ENCODE measurements around the gene ATG13. TPM values are rescaled to one million over a fixed set of nuclear protein-coding genes. Genes with fewer than 3 reads are reported as not detected.
A peak's percentile ranks its signal among the peaks of the same experiment; 100 is the strongest.

ATG13 gene
- total RNA-seq, 4 donors from 2014 or later: 33.4 to 76.0 (median 67.0) TPM

GRCh38 chr11:46597609-46598219 lies 19.6 kb upstream of the ATG13 start:
- H3K4me1 ChIP-seq: peaks cover 8 to 21% of the 10 kb centered on the region in 2 donors
- H3K27me3 ChIP-seq: no peaks in the 10 kb centered on the region
- no peak for ATAC-seq
- in situ Hi-C loops (cut with MboI; ENCODE audit: low sequenced_read_pairs in 4 of 4) (no loop called here), intact Hi-C loops (cut with DNase I; ENCODE audit: low total_unique reads) (no loop called here)
- no peak for DNase-seq
- H3K4me3 ChIP-seq: no peak overlapping the region
- H3K9me3 ChIP-seq: no peaks in the 10 kb centered on the region
- H3K36me3 ChIP-seq: no peaks in the 10 kb centered on the region
- H3K27ac ChIP-seq: no peak overlapping the region
- no peak for TF ChIP-seq CTCF (IDR thresholded peaks at IDR 0.05 in 4 of 5, conservative IDR thresholded peaks at IDR 0.05 in 1 of 5)
- no peak for TF ChIP-seq POLR2A (IDR thresholded peaks at IDR 0.05)

DNA sequence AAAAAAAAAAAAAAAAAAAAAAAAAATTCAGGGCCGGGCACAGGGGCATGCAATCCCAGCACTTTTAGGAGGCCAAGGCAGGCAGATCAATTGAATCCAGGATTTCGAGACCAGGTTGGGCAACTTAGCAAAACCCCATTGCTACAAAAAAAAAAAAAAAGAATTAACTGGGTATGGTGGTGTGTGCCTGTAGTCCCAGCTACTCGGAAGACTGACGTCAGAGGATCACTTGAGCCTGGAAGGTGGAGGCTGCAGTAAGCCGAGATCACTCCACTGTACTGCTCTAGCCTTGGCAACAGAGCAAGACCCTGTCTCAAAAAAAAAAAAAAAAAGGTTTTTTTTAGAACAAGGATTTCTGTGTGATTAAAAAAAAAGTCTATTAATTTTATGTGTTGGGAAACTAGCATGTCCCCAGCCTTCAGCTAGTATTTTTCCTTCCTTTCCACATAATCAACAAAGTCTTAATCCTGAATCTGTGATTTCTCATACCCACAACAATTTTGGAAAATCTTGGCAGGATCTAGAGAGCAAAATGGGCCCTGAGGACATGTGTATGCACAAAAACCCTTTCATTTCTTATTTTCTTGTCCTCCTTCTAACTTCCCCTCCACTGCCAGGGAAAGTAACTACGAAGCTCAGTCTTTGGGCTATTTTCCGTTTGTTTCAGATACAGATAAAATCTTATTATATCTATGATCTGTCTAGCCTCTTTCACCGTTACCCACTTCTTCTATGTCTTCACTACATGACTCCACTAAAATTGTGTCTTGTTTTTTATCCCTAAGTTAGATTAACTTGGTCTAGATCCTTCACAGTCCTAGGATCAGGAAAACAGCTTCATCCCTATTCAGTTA lies 17.8 kb upstream of the ATG13 start:
- H3K4me3 ChIP-seq: no peak overlapping the region
- H3K27ac ChIP-seq: peak overlapping the region; percentile 31 to 51 (median 40)
- DNase-seq (no peak), ATAC-seq (no peak)
- peaks cover under 1 to 16% of the 10 kb centered on the region in 2 donors for H3K4me1 ChIP-seq
- no peak for TF ChIP-seq POLR2A (IDR thresholded peaks at IDR 0.05)
- TF ChIP-seq CTCF (IDR thresholded peaks at IDR 0.05 in 4 of 5, conservative IDR thresholded peaks at IDR 0.05 in 1 of 5): no peak
- H3K36me3 ChIP-seq: peaks cover 0 to 7% of the 10 kb centered on the region in 2 donors
- H3K27me3 ChIP-seq: no peaks in the 10 kb centered on the region
- intact Hi-C loops (cut with DNase I; ENCODE audit: low total_unique reads): no loop called here
- H3K9me3 ChIP-seq: no peaks in the 10 kb centered on the region
- in situ Hi-C loops (cut with MboI; ENCODE audit: low sequenced_read_pairs in 4 of 4): loop anchor here in 1 of 4 donors (5.0 kb wide), 1 partner anchor 52 kb away; no protein-coding TSS in a partner anchor

GRCh38 chr11:46600194-46600960 lies 17.0 kb upstream of the ATG13 start:
- H3K9me3 ChIP-seq: no peaks in the 10 kb centered on the region
- in situ Hi-C loops (cut with MboI; ENCODE audit: low sequenced_read_pairs in 4 of 4): loop anchor here in 1 of 4 donors (5.0 kb wide), 1 partner anchor 53 kb away; no protein-coding TSS in a partner anchor
- peaks cover 0 to 16% of the 10 kb centered on the region in 2 donors for H3K4me1 ChIP-seq
- peaks cover 0 to 7% of the 10 kb centered on the region in 2 donors for H3K36me3 ChIP-seq
- H3K27ac ChIP-seq: peak overlapping the region; percentile 31 to 51 (median 40)
- H3K27me3 ChIP-seq: no peaks in the 10 kb centered on the region
- ATAC-seq (no peak), DNase-seq (no peak)
- intact Hi-C loops (cut with DNase I; ENCODE audit: low total_unique reads): no loop called here
- H3K4me3 ChIP-seq: no peak overlapping the region
- TF ChIP-seq POLR2A (IDR thresholded peaks at IDR 0.05) (no peak), CTCF (IDR thresholded peaks at IDR 0.05 in 4 of 5, conservative IDR thresholded peaks at IDR 0.05 in 1 of 5) (no peak)

GRCh38 chr11:46601129-46601528 lies 16.2 kb upstream of the ATG13 start:
- H3K4me1 ChIP-seq: peaks cover 0 to 16% of the 10 kb centered on the region in 2 donors
- no peaks in the 10 kb centered on the region for H3K9me3 ChIP-seq
- no peak for TF ChIP-seq POLR2A (IDR thresholded peaks at IDR 0.05)
- TF ChIP-seq CTCF (IDR thresholded peaks at IDR 0.05 in 4 of 5, conservative IDR thresholded peaks at IDR 0.05 in 1 of 5): no peak
- intact Hi-C loops (cut with DNase I; ENCODE audit: low total_unique reads): no loop called here
- no peak overlapping the region for H3K4me3 ChIP-seq
- no peaks in the 10 kb centered on the region for H3K27me3 ChIP-seq
- H3K36me3 ChIP-seq: peaks cover 0 to 7% of the 10 kb centered on the region in 2 donors
- peak overlapping the region; percentile 33 to 51 (median 44) for H3K27ac ChIP-seq
- in situ Hi-C loops (cut with MboI; ENCODE audit: low sequenced_read_pairs in 4 of 4): loop anchor here in 1 of 4 donors (5.0 kb wide), 1 partner anchor 54 kb away; no protein-coding TSS in a partner anchor
- ATAC-seq (peak; percentile 69 to 83), DNase-seq (no peak)

Measured in gastrocnemius medialis (tissue), 4 donors.